ENCODE data around the gene OOSP1. TPM values are rescaled to one million over a fixed set of nuclear protein-coding genes. Genes with fewer than 3 reads are reported as not detected.
"Not testable (repeated sequence)": the region's sequence is repeated elsewhere in the genome, so short reads cannot be mapped to it uniquely, and the experiment has no call there.

OOSP1 gene
- total RNA-seq, 4 donors from 2014 or later = not detected

GRCh38 chr11:59967677-59968394 is 29.6 kb downstream of the OOSP1 start:
- TF ChIP-seq POLR2A (IDR thresholded peaks at IDR 0.05) (no peak), CTCF (IDR thresholded peaks at IDR 0.05) (no peak)
- Histone ChIP-seq H3K27ac (no peak overlapping the region), H3K4me3 (no peak overlapping the region), H3K36me3 (no peaks in the 10 kb centered on the region), H3K27me3 (no peaks in the 10 kb centered on the region), H3K9me3 (no peaks in the 10 kb centered on the region), H3K4me1 (no peaks in the 10 kb centered on the region)
- no peak for DNase-seq
- intact Hi-C loops (cut with DNase I; ENCODE audit: low total_unique reads) = no loop called here

DNA sequence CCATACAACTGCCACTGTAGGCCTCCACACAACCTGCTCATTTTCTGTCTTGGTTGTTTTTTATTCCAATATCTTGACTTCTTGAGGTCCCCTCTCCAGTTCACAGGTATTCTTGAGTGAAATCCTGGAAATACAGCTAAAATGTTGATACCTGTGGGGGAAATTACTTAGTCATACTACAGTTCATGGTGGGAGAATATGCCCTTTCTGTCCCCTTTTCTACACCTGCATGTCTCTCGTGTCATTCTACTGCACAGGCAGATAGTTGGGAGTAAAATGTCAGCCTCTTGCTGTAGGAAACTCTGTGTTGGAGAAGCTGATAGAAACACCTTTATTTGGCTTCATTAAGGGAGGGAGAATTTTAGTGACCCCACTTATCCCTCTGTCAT is 30.2 kb downstream of the OOSP1 start:
- H3K27me3 ChIP-seq = no peaks in the 10 kb centered on the region
- no peak overlapping the region for H3K27ac ChIP-seq
- no peaks in the 10 kb centered on the region for H3K36me3 ChIP-seq
- no peaks in the 10 kb centered on the region for H3K4me1 ChIP-seq
- TF ChIP-seq POLR2A (IDR thresholded peaks at IDR 0.05) (no peak), CTCF (IDR thresholded peaks at IDR 0.05) (no peak)
- H3K4me3 ChIP-seq = no peak overlapping the region
- intact Hi-C loops (cut with DNase I; ENCODE audit: low total_unique reads) = no loop called here
- H3K9me3 ChIP-seq = no peaks in the 10 kb centered on the region
- DNase-seq = no peak

DNA sequence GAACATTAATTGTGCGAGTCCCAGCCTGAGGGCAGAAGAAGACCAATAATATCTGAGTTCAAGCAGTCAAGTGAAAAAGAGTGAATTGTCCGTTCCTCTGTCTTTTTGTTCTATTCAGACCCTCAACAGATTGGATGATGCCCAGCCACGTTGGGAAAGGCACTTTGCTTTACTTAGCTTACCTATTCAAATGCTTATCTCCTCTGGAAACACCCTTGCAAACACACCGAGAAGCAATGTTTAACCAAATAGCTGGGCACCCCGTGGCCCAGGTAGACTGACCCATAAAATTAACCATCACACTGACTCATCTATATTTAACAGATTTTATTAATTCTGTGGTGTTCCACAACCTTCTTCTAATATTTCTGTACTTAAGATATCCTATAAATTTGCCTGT is 34.9 kb downstream of the OOSP1 start:
- H3K4me3 ChIP-seq = no peak overlapping the region
- no peaks in the 10 kb centered on the region for H3K4me1 ChIP-seq
- no peaks in the 10 kb centered on the region for H3K36me3 ChIP-seq
- DNase-seq = no peak
- no peak overlapping the region for H3K27ac ChIP-seq
- TF ChIP-seq CTCF (IDR thresholded peaks at IDR 0.05) (no peak), POLR2A (IDR thresholded peaks at IDR 0.05) (no peak)
- intact Hi-C loops (cut with DNase I; ENCODE audit: low total_unique reads) = no loop called here
- H3K27me3 ChIP-seq = no peaks in the 10 kb centered on the region
- no peaks in the 10 kb centered on the region for H3K9me3 ChIP-seq

DNA sequence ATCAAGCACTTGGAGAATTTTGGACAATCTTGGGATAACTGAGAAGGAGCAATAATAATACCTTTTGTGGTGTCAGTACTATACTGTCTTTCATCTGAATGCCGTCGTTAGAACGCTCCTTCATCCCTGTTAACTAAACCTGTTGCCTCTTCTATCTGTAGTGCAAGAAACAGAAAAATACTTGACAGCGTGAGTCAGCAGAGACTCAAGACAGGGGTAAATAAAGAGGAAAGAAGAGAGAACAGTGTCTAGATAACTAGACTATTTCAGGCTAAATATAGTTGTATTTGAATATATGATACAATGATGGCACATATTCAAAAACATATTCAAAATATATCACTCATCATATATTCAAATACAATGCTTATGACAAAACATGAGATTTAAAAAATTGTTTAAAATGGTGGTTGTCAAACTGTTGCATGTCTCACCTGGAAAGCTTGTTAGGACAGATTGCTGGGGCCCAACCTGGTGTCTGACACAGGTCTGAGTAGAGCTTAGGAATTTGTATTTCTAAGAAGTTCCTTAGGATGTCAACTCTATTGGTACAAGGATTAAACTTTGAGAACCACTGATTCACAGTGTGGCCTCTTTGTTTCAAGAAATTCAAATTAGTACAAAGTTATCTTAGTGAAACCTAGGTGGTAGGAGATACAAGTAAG is 43.0 kb downstream of the OOSP1 start:
- no peak for DNase-seq
- no peak overlapping the region for H3K27ac ChIP-seq
- no peaks in the 10 kb centered on the region for H3K9me3 ChIP-seq
- H3K36me3 ChIP-seq = no peaks in the 10 kb centered on the region
- intact Hi-C loops (cut with DNase I; ENCODE audit: low total_unique reads) = no loop called here
- H3K4me3 ChIP-seq = no peak overlapping the region
- TF ChIP-seq POLR2A (IDR thresholded peaks at IDR 0.05) (no peak), CTCF (IDR thresholded peaks at IDR 0.05) (no peak)
- H3K27me3 ChIP-seq = no peaks in the 10 kb centered on the region
- H3K4me1 ChIP-seq = no peaks in the 10 kb centered on the region

- DNase-seq; intact Hi-C loops (cut with DNase I; ENCODE audit: low total_unique reads): not testable (repeated sequence)
Observed at GRCh38 chr11:59982037-59982436, 43.8 kb downstream of the OOSP1 start.

More at GRCh38 chr11:59982037-59982436, 43.8 kb downstream of the OOSP1 start:
- not testable (repeated sequence) for H3K9me3 ChIP-seq, H3K27ac ChIP-seq, H3K4me1 ChIP-seq, H3K4me3 ChIP-seq, H3K27me3 ChIP-seq, H3K36me3 ChIP-seq
